GM18508 (cell line): Measurements from ENCODE around the gene PLPP1.
A peak's percentile ranks its signal among the peaks of the same experiment; 100 is the strongest.

Experiments used
- ATAC-seq: cut with Tn5 transposase; IDR thresholded peaks from one replicate; pipeline ENCODE4 v1.9.1; 2021; ENCODE audit warnings: moderate number of reproducible peaks; ENCODE audit not compliant: insufficient read depth, unreplicated experiment

Gene PLPP1

DNA sequence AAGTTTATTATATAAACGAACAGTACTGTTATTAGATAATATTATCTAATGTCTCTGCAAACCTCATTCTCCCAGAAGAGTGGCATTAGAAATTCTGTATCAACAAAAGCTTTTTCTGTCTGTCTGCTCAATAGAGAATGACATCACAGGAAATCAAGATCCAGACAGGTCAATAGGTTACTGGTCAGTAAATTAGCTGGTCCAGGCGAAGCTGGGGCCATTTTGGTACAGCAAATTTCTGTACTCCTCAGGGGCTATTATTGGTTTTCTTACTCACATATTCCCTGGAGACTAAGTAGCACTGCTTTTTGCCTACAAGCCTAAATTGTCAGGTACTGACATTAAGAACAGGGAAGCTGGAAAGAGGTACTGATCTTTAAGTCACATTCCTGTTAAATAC, 80.5 kb downstream of the PLPP1 start:
- ATAC-seq = no peak

DNA sequence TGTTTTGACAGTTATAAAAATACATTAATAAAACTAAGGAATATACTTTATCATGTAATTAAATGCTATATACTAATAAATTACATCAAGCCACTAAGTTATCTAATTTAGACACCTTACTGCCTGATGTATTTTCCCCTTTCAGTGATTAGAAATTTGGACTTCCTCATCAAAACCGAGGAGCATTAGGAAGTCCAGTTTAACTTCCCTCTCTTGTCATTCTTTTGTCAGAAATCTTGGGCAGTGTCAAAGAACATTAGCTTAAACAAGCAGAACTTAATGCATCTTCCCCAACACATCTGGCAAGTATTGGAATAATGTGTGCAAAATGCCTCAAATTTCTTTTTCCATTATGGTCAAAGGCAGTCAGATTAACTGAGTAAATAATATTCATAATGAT, 81.6 kb downstream of the PLPP1 start:
- ATAC-seq = no peak

DNA sequence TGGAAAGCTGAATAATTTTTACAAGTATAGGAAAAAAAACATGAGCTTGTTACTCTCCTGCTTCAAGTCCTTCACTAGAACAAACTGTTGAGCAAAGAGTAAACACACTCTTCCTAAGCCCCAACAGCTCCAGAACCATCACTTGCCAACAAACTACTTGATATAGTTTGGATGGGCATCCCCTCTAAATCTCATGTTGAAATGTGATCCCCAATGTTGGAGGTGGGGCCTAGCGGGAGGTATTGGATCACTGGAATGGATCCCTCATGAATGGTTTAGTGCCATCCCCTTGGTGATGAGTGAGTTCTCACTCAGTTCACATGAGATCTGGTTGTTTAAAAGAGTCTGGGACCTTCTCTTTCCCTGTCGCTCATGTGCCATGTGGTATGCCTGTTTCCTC, 82.8 kb downstream of the PLPP1 start:
- no peak for ATAC-seq

GRCh38 chr5:55450050-55450765, 84.6 kb downstream of the PLPP1 start:
- ATAC-seq = no peak

DNA sequence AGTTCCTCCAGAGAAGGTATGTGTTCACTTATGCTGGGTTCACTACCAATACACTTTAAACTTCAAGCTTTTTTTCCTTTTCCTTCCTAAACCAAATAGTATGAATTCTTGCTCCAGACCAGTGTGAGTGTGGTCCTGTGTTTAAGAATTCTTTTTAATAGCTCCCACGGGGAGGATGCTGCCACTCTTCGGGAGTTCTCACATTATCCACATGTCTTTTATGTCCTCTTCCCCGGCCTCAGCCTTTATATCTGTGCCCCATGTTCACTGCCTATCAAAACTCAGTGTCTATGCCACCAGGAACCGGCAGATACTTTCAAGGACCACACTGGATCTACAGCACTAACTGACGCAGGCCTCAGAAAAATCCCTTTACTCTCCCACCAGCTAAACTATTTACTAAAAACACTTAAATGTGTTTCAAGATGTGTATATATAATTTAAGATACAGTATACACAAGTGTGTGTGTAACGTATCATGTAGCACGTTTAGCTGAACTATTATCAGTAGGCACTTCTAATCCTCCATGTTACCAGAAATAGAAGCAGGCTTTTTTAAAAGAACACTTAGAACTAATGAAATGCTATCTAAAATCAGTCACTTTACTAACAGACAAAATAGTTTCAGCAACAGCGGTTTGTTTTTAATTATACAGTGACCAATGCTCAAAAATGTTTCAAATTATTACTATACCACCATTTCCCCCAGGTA, 88.0 kb downstream of the PLPP1 start:
- no peak for ATAC-seq

- ATAC-seq = no peak
Observed at GRCh38 chr5:55445791-55446190, 89.0 kb downstream of the PLPP1 start.

GRCh38 chr5:55441954-55442353, 92.8 kb downstream of the PLPP1 start:
- no peak for ATAC-seq

DNA sequence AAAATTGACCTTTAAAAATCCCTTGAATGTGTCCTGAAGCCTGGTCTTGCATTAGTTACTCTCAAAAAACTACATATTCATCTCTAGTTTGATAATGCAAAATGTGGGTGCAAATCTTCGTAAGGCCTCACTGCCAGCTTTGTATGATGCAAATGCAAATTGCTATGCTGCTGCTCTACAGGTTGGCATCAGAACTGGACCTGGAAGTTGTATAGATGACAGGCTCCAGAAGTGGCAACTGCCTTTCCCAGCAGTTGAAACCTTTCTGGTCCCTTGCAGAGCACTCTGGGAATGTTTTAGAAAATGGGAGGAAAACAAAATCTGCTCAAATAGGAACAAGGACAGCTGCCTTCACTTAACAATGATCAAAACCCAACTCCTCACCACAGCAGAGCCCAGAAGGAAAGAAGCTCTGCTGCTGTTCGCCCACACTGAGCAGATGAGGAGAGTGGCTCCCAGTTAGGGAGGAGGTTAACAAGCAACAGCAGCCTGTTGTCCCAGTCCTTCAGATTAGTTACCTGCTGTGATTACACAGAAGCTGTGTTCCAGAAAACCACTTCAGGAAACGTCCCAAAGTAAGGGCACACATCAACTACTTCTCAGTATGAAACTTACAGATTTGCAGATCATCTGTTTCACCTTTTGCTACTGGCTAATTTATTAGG, 93.5 kb downstream of the PLPP1 start:
- ATAC-seq = no peak

- no peak for ATAC-seq
Observed at GRCh38 chr5:55440188-55440646, 94.5 kb downstream of the PLPP1 start.

DNA sequence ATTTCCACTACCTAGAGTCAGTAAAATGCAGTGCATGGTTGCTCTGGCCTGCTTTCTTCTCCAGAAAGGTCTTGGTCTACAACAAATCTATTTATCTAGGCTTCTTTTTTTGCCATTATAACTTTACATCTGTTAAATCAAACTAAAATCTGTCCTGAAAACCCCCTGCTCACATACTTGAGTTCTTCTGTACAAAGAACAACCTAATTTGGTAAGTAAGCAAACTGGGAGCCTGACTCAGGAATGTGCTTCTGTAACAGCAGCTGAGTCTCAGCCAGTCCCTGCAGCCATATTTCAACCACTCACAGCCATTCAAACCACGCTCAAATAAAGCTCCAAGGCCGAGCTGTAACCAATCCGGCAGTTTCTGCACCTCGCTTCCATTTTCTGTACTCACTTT, 95.8 kb downstream of the PLPP1 start:
- ATAC-seq = no peak

DNA sequence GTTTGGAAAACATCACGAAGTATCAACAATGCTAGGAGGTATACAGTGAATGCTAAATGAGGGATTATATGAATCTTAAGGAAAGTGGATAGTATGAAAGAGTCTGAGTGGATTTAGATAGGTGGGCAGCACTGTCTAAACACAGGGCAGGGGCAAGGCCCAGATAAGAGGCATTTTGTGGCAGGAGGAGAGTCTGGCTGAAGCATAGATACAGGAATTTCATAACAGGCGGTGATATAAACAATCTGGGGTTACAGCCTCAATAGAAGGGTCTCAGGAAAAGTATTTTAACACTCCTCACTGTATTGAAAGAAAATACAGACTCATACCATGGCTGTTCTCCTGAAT, 96.9 kb downstream of the PLPP1 start:
- ATAC-seq = no peak

GRCh38 chr5:55437452-55437851, 97.3 kb downstream of the PLPP1 start:
- ATAC-seq = no peak

- no peak for ATAC-seq
Observed at GRCh38 chr5:55432549-55432948, 102.2 kb downstream of the PLPP1 start.

GRCh38 chr5:55429613-55430253, 105.0 kb downstream of the PLPP1 start:
- ATAC-seq = no peak

- ATAC-seq = no peak
Observed at GRCh38 chr5:55429221-55429612, 105.5 kb downstream of the PLPP1 start.

GRCh38 chr5:55427157-55427556, 107.6 kb downstream of the PLPP1 start:
- ATAC-seq = no peak

DNA sequence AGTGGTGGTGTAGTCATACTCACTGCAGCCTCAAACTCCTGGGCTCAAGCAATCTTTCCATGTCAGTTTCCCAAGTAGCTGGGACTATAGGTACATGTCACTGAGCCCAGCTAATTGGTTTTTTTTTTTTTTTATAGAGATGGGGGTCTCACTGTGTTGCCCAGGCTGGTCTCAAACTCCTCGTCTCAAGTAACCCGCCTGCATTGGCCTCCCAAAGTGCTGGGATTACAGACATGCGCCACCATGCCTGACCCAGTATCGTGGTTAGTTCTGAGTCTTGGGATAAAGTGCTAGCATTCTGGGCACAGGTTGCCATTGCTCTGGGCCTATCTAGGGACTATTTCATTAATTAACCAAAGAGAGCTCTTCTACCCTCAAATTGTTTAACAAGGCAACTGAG, 108.3 kb downstream of the PLPP1 start:
- no peak for ATAC-seq

GRCh38 chr5:55421074-55421529, 113.7 kb downstream of the PLPP1 start:
- peak; percentile 76 for ATAC-seq

DNA sequence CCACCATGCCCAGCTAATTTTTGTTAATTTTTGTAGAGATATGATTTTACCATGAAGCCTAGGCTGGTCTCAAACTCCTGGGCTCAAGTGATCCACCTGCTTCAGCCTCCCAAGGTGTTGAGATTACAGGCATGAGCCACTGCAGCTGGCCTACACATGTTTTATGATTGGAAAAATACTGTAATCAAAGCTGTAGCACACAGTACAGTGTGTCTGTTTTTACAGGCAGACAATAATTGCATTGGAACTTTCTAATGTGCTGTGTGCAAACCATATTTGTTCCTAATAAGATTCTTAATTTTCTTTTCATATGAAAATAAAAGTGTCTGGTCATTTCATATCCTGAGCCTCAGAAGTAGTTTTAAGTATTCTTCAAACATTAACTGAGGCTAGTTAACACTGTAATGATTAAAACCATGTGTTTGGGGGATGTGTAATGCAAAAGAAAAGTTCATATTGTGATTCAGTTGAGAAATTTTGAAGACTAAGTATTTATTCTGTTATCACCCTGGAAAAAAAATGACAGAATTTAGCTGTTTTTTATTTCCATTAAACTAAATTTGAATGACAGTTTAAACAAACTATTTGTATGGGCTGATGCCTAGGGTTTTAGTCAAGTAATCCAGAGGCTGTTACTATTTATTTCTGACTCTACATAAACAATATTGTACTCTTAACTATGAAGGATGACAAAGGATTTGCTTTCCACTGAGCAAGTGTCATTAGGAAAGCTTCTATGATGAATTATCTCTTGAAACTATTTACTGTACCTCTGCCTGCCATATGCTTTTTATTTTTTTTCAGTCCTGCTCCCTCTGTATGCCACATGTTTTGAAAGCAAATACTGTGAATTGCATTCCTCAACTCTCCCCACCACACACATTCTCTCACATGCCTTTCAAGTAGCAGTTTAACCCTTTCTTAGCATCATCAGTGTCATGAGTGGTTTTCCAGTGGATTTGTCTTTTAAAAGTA, 115.5 kb downstream of the PLPP1 start:
- no peak for ATAC-seq

- no peak for ATAC-seq
Observed at GRCh38 chr5:55416306-55416705, 118.5 kb downstream of the PLPP1 start.
